ENCODE data around the gene MRPL38. TPM values are rescaled to one million over a fixed set of nuclear protein-coding genes. Genes with fewer than 3 reads are reported as not detected.

Gene MRPL38
- total RNA-seq, 1 donor from 2014 or later: 49.4 TPM

DNA sequence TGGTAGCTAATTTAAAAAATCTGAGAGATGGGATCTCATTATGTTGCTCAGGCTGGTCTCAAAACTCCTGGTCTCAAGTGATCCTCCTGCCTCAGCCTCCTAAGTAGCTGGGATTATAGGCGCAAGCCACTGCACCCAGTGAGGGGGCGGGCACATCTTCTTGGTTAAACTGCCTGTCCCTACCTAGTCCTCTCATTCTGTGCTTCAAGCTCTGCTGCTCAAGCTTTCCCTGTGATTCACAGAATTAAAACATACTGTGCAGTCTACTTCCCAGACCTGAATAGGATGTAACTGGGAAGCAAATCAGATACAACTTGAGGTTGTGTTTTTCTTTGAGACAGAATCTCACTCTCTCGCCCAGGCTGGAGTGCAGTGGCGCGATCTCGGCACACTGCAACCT lies 2.3 kb downstream of the MRPL38 start:
- H3K27me3 ChIP-seq (ENCODE audit: control insufficient read depth, insufficient read depth, low read length): no peaks in the 10 kb centered on the region
- no peaks in the 10 kb centered on the region for H3K36me3 ChIP-seq (ENCODE audit: control insufficient read depth, insufficient read depth, low read length)
- H3K4me3 ChIP-seq (ENCODE audit: low read depth, low read length): no peak overlapping the region
- no peak for TF ChIP-seq CTCF (IDR thresholded peaks at IDR 0.05; ENCODE audit: insufficient read depth, low read length, poor library complexity, severe bottlenecking)
- no peak for DNase-seq (ENCODE audit: low read depth)

- no peaks in the 10 kb centered on the region for H3K27me3 ChIP-seq (ENCODE audit: control insufficient read depth, insufficient read depth, low read length)
- TF ChIP-seq CTCF (IDR thresholded peaks at IDR 0.05; ENCODE audit: insufficient read depth, low read length, poor library complexity, severe bottlenecking): no peak
- no peaks in the 10 kb centered on the region for H3K36me3 ChIP-seq (ENCODE audit: control insufficient read depth, insufficient read depth, low read length)
- no peak for DNase-seq (ENCODE audit: low read depth)
- H3K4me3 ChIP-seq (ENCODE audit: low read depth, low read length): no peak overlapping the region
Observed at GRCh38 chr17:75901727-75902126, 3.0 kb downstream of the MRPL38 start.

DNA sequence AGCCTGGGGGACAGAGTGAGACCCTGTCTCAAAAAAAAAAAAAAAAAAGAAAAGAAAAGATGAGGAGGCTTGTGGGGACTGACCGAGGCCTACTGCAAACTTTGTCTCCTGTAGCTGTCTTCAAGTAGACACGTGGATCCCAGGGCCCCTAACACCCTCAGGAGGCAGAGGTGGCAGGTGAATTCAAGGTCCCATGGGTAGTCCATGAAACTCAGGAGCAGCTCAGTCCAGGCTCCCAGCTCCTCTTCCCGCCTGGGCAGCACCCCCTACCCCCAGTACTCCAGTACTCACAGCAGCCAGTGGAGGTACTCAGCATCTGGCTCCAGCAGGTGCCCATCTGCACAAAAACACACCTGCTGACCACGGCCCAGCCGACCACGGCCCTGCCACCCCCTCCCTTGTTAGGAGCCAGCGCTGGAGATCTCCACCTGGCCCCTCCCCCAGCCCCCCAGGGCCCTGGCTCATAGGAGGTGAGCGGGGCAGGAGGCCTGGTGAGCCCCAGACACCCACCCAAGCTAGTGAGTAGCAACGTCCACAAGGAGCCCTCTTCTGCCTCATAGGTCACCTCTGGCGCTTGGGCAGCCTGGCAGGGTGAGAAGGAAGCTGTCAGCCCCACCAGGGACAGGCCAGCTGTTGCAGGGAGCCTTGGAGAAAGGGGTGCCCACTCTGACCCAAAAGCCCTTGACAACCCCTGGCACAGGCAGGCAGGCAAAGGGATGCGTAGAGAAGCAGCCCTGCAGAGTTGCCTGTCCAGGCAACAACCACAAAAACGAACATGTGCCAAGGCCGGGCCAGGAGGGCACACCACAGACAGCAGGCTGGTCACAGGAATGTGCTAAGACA lies 3.8 kb downstream of the MRPL38 start:
- Histone ChIP-seq H3K36me3 (ENCODE audit: control insufficient read depth, insufficient read depth, low read length) (no peaks in the 10 kb centered on the region), H3K27me3 (ENCODE audit: control insufficient read depth, insufficient read depth, low read length) (no peaks in the 10 kb centered on the region), H3K4me3 (ENCODE audit: low read depth, low read length) (no peak overlapping the region)
- no peak for DNase-seq (ENCODE audit: low read depth)
- no peak for TF ChIP-seq CTCF (IDR thresholded peaks at IDR 0.05; ENCODE audit: insufficient read depth, low read length, poor library complexity, severe bottlenecking)

DNA sequence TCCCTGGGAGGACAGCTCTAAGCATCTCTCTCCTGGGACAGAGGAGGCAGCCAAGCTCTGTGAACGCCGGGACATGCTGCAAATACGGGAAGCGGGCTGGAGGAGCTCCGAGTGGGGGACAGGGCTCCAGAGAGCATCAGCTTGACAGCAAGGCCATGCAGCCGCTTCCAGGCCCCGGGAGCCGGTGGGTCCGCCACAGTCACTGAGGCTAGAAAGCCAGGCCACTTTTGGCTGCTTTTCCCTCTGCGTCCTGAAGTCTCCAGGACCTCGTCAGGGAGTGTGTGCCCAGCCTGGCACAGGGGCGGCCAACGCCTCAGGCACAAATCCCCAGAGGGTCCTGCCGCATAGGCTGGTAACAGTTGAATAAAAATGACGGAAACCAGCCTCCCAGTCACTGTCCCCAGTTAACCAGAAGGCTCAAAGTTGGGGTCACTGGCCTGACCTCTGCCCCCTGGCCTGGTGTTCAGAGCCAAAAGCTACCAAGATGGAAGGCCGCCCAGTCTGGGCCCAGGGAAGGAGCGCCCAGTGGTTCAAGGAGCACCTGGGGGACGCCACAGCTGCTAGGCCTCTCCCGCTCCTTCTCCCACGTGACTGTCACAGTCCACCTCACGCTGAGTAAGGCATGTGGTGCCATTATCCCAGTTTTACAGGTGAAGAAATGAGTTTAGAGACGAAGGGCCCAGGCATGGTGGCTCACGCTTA lies 4.8 kb downstream of the MRPL38 start:
- Histone ChIP-seq H3K27me3 (ENCODE audit: control insufficient read depth, insufficient read depth, low read length) (no peaks in the 10 kb centered on the region), H3K36me3 (ENCODE audit: control insufficient read depth, insufficient read depth, low read length) (no peaks in the 10 kb centered on the region), H3K4me3 (ENCODE audit: low read depth, low read length) (no peak overlapping the region)
- no peak for TF ChIP-seq CTCF (IDR thresholded peaks at IDR 0.05; ENCODE audit: insufficient read depth, low read length, poor library complexity, severe bottlenecking)
- DNase-seq (ENCODE audit: low read depth): no peak

- Histone ChIP-seq H3K4me3 (ENCODE audit: low read depth, low read length) (no peak overlapping the region), H3K27me3 (ENCODE audit: control insufficient read depth, insufficient read depth, low read length) (no peaks in the 10 kb centered on the region), H3K36me3 (ENCODE audit: control insufficient read depth, insufficient read depth, low read length) (no peaks in the 10 kb centered on the region)
- DNase-seq (ENCODE audit: low read depth): no peak
- no peak for TF ChIP-seq CTCF (IDR thresholded peaks at IDR 0.05; ENCODE audit: insufficient read depth, low read length, poor library complexity, severe bottlenecking)
Observed at GRCh38 chr17:75899353-75899752, 5.3 kb downstream of the MRPL38 start.

Measured in kidney epithelial cell (primary cell).